K562 (cell line): ENCODE data around the gene NTN4. TPM values are rescaled to one million over a fixed set of nuclear protein-coding genes. Genes with fewer than 3 reads are reported as not detected.

Experiments used
- ATAC-seq: fragments of 200-7000 bp; cut with Tn5 transposase; 3 replicates; pipeline ENCODE4 v1.9.1; 2020; ENCODE audit warnings: moderate library complexity
- BruUV-seq: library from RNA; stranded (reverse); fragments of 400-500 nt; replicated peaks from 2 replicates; lab custom pipeline; 2021; lab: Mats Ljungman, UMichigan
- CTCF ChIA-PET: fragments of 300-600 bp; formaldehyde crosslinking; extraction: SDS; loops from one replicate; lab custom pipeline; 2021; ENCODE audit warnings: low intra/inter-chr PET ratio; lab: Yijun Ruan, JAX
- POLR2A ChIA-PET: fragments of 300-600, 350-650 bp; sonication (Branson Sonifier 250); formaldehyde crosslinking; extraction: SDS; loops from one replicate; lab custom pipeline; 2021; ENCODE audit warnings: antibody characterized with exemption, inconsistent platforms; lab: Yijun Ruan, JAX
- DNase-seq, 4 experiments: peaks; one replicate each; pipeline versions ENCODE4 v3.0.0 to v3.0.0-alpha.2; 2011 to 2018; ENCODE audit warnings: low spot score in 3 of 4, mixed read lengths in 3 of 4; ENCODE audit errors: extremely low read depth in 1 of 4
- FAIRE-seq: peaks from 2 replicates; lab custom pipeline; 2011; peaks lifted over from hg19 to GRCh38; lab: Jason Lieb, UNC
- H2AFZ ChIP-seq: 2 replicates; pipeline ENCODE4 v1.6.0; 2011; ENCODE audit warnings: low read depth, low read length, control low read depth, inconsistent platforms
- H3K27ac ChIP-seq: fragments of 200-600 bp; 3 replicates; pipeline ENCODE4 v1.8.0; 2011; ENCODE audit warnings: low read depth, mild to moderate bottlenecking, control low read depth, inconsistent platforms, low read length, moderate library complexity, mixed read lengths; ENCODE audit errors: extremely low read depth
- H3K27me3 ChIP-seq, 2 experiments: fragments of 300-600 bp in 1 of 2; 2 replicates in 1 of 2; 3 replicates in 1 of 2; pipeline versions ENCODE4 v1.6.0 to v1.8.0; 2011; ENCODE audit warnings: inconsistent platforms in 2 of 2, low read length in 2 of 2, mild to moderate bottlenecking in 1 of 2, mixed read lengths in 1 of 2, moderate library complexity in 1 of 2; ENCODE audit not compliant: control insufficient read depth in 2 of 2, insufficient read depth in 2 of 2
- H3K36me3 ChIP-seq: fragments of 300-600 bp; 3 replicates; pipeline ENCODE4 v1.8.0; 2011; ENCODE audit warnings: mild to moderate bottlenecking, low read length, inconsistent platforms; ENCODE audit not compliant: control insufficient read depth, insufficient read depth
- H3K4me1 ChIP-seq, 2 experiments: fragments of 200-600 bp in 1 of 2; replicated peaks in 1 of 2; 2 replicates in 1 of 2; 3 replicates in 1 of 2; pipeline versions ENCODE4 v1.5.1 to v1.8.0; 2011; ENCODE audit warnings: inconsistent platforms in 2 of 2, low read length in 2 of 2, mild to moderate bottlenecking in 1 of 2, mixed read lengths in 1 of 2, moderate library complexity in 1 of 2; ENCODE audit not compliant: control insufficient read depth in 2 of 2, insufficient read depth in 2 of 2
- H3K4me2 ChIP-seq: 2 replicates; pipeline ENCODE4 v1.6.1; 2011; ENCODE audit warnings: low read length, control low read depth, inconsistent platforms, mixed read lengths; ENCODE audit not compliant: insufficient read depth
- H3K4me3 ChIP-seq: fragments of 200-600 bp; sonication (generic), shearing (Covaris generic); 2 replicates; pipeline ENCODE4 v1.5.1; 2016; ENCODE audit warnings: control low read depth, inconsistent platforms
- H3K79me2 ChIP-seq: fragments of 200-600 bp; 3 replicates; pipeline ENCODE4 v1.8.0; 2011; ENCODE audit warnings: low read length, inconsistent platforms; ENCODE audit not compliant: control insufficient read depth, insufficient read depth
- H3K9ac ChIP-seq, 2 experiments: 2 replicates each; pipeline versions ENCODE4 v1.6.0 to v1.6.1; 2011; ENCODE audit warnings: low read depth in 2 of 2, low read length in 2 of 2, control low read depth in 1 of 2, inconsistent platforms in 1 of 2, mild to moderate bottlenecking in 1 of 2, mixed read lengths in 1 of 2; ENCODE audit not compliant: insufficient read depth in 1 of 2
- H3K9me1 ChIP-seq: one replicate; pipeline ENCODE4 v1.6.0; 2011; ENCODE audit warnings: inconsistent platforms, mild to moderate bottlenecking, low read length, moderate library complexity; ENCODE audit not compliant: control insufficient read depth, insufficient read depth
- H3K9me3 ChIP-seq: replicated peaks from 2 replicates; pipeline ENCODE4 v1.5.1; 2011; ENCODE audit warnings: low read depth, low read length, inconsistent platforms; ENCODE audit not compliant: control insufficient read depth, insufficient read depth
- H4K20me1 ChIP-seq: replicated peaks from 2 replicates; pipeline ENCODE4 v1.6.1; 2011; ENCODE audit warnings: low read length, inconsistent platforms, mixed read lengths; ENCODE audit not compliant: control insufficient read depth, insufficient read depth
- RAD21 ChIP-seq, 2 experiments: fragments of 250-450 bp in 1 of 2; fragments of 450-650 bp in 1 of 2; sonication (Bioruptor Pico) in 1 of 2; formaldehyde crosslinking in 1 of 2; IDR thresholded peaks in 1 of 2; conservative IDR thresholded peaks in 1 of 2; 2 replicates each; pipeline versions ENCODE4 v1.4.0 to v1.8.0; 2020 to 2022; ENCODE audit warnings: mild to moderate bottlenecking in 2 of 2, moderate library complexity in 1 of 2
- WGBS: fragments of 100-300 bp; shearing (Covaris generic); methylation state at CpG from one replicate; pipeline ENCODE4 v1.1.6; 2016; ENCODE audit warnings: low coverage, mixed read lengths; ENCODE audit not compliant: insufficient coverage; ENCODE audit errors: missing lambda C conversion rate; 5-methylcytosine and 5-hydroxymethylcytosine counted together
- in situ Hi-C: fragments of 300-500 bp; cut with MboI; formaldehyde crosslinking; loops from 4 replicates; pipeline ENCODE4 v1.15.0; 2018; ENCODE audit warnings: inconsistent platforms, mixed read lengths
- intact Hi-C: fragments of 100-400 bp; cut with micrococcal nuclease; formaldehyde crosslinking; loops from 2 replicates; pipeline ENCODE4 v1.14.2; 2022
- polyA plus RNA-seq, 8 experiments: library from polyadenylated mRNA; depleted of rRNA in 4 of 8; stranded (reverse) in 5 of 8; unstranded in 3 of 8; fragments of >200 nt; fragmentation: Nextera tagmentation in 2 of 8; fragmentation: Illumina TruSeq in 1 of 8; extraction: Ambion mirVana in 2 of 8; extraction: Trizol in 1 of 8; gene quantifications; 2 replicates each; pipeline versions ENCODE4 v1.2.1 to v1.2.3, GENCODE V29; 2011 to 2014; ENCODE audit warnings: inconsistent platforms in 1 of 8, missing spikeins in 1 of 8
- total RNA-seq, 7 experiments: library from RNA; depleted of rRNA in 6 of 7; stranded (reverse); fragments of >200 nt in 6 of 7; fragmentation: Illumina TruSeq in 2 of 7; extraction: Trizol in 2 of 7; gene quantifications; 2 replicates each; pipeline versions ENCODE4 v1.2.1 to v1.2.3, GENCODE V29; 2011 to 2021; ENCODE audit warnings: low replicate concordance in 1 of 7
- TF ChIP-seq, protein P1 (sequence below): IDR thresholded peaks from 2 replicates; pipeline ENCODE4 v1.6.1; 2012; ENCODE audit warnings: low read depth, low read length, improper control_type of control experiment, borderline replicate concordance
- TF ChIP-seq, protein P2 (sequence below): fragments of 450-650 bp; IDR thresholded peaks from 2 replicates; pipeline ENCODE4 v1.6.1; 2018; ENCODE audit warnings: mild to moderate bottlenecking, low read depth; ENCODE audit not compliant: partially characterized antibody
- TF ChIP-seq, protein P3 (sequence below): fragments of 450-650 bp; formaldehyde crosslinking; IDR thresholded peaks from 2 replicates; pipeline ENCODE4 v1.4.0; 2020; ENCODE audit warnings: mild to moderate bottlenecking, mixed read lengths

The NTN4 gene
- total and polyA plus RNA-seq, 9 of the 15 experiments (the other 6 are each of a cell fraction or from before 2014, with no cell fraction given) = 0.13 TPM; not detected in 8

DNA sequence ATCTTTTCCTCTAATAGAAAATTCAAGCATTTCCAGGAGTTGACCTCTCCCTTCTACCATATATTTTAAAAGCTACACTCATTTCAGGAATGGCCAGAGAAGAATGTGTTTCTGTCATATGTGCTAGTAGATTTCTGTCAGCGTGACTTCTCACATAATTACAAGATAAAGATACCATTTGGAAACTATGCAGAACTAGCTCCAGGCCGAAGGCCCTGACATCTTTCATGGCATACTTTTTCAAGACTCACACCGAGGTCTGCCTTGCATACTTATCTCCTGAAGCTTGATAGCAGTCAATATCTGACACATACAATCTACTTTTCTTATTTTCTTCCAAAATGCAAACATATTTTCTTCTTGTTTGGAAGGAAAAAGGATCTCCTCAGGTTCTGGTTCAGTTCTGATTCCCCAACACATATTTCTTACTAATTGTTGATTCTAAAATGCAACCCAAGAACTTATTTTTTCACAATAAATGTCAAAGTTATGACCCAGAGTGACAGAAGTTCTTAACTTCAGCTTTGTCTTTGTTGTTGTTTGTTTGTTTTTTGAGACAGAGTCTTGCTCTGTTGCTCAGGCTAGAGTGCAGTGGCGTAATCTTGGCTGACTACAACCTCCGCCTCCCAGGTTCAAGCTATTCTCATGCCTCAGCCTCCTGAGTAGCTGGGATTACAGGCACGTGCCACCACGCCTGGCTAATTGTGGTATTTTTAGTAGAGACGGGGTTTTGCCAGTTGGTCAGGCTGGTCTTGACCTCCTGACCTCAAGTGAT lies 99.5 kb downstream of the NTN4 start:
- ChIA-PET CTCF (no interaction called here), POLR2A (interaction anchor here (1.1 kb wide), 1 partner anchor 13 kb away, joined by 3 read pairs; no protein-coding TSS in a partner anchor)
- H3K9me3 ChIP-seq = no peaks in the 10 kb centered on the region
- H3K4me3 ChIP-seq = no peak overlapping the region
- no peaks in the 10 kb centered on the region for H3K9me1 ChIP-seq
- DNase-seq = no peak
- no peaks in the 10 kb centered on the region for H4K20me1 ChIP-seq
- BruUV-seq = no TSS peak
- peaks cover 0 to 5% of the 10 kb centered on the region in 2 experiments; a peak in 1 of 5 replicates for H3K27me3 ChIP-seq
- TF ChIP-seq, protein P1, sequence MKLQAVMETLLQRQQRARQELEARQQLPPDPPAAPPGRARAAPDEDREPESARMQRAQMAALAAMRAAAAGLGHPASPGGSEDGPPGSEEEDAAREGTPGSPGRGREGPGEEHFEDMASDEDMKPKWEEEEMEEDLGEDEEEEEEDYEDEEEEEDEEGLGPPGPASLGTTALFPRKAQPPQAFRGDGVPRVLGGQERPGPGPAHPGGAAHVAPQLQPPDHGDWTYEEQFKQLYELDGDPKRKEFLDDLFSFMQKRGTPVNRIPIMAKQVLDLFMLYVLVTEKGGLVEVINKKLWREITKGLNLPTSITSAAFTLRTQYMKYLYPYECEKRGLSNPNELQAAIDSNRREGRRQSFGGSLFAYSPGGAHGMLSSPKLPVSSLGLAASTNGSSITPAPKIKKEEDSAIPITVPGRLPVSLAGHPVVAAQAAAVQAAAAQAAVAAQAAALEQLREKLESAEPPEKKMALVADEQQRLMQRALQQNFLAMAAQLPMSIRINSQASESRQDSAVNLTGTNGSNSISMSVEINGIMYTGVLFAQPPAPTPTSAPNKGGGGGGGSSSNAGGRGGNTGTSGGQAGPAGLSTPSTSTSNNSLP = no peak
- TF ChIP-seq, protein P2, sequence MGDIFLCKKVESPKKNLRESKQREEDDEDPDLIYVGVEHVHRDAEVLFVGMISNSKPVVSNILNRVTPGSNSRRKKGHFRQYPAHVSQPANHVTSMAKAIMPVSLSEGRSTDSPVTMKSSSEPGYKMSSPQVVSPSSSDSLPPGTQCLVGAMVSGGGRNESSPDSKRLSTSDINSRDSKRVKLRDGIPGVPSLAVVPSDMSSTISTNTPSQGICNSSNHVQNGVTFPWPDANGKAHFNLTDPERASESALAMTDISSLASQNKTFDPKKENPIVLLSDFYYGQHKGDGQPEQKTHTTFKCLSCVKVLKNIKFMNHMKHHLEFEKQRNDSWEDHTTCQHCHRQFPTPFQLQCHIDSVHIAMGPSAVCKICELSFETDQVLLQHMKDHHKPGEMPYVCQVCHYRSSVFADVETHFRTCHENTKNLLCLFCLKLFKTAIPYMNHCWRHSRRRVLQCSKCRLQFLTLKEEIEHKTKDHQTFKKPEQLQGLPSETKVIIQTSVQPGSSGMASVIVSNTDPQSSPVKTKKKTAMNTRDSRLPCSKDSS = no peak
- TF ChIP-seq, protein P3, sequence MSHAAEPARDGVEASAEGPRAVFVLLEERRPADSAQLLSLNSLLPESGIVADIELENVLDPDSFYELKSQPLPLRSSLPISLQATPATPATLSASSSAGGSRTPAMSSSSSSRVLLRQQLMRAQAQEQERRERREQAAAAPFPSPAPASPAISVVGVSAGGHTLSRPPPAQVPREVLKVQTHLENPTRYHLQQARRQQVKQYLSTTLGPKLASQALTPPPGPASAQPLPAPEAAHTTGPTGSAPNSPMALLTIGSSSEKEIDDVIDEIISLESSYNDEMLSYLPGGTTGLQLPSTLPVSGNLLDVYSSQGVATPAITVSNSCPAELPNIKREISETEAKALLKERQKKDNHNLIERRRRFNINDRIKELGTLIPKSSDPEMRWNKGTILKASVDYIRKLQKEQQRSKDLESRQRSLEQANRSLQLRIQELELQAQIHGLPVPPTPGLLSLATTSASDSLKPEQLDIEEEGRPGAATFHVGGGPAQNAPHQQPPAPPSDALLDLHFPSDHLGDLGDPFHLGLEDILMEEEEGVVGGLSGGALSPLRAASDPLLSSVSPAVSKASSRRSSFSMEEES (CRISPR knock-in tag) = no peak
- TF ChIP-seq RAD21 (CRISPR knock-in tag; conservative IDR thresholded peaks at IDR 0.05 in 1 of 2, IDR thresholded peaks at IDR 0.05 in 1 of 2) = no peak
- in situ Hi-C loops = no loop called here
- FAIRE-seq = no peak
- H3K4me2 ChIP-seq = no peak overlapping the region
- H3K79me2 ChIP-seq = no peaks in the 10 kb centered on the region
- no peak overlapping the region for H3K27ac ChIP-seq
- H3K36me3 ChIP-seq = no peaks in the 10 kb centered on the region
- no peak overlapping the region for H2AFZ ChIP-seq
- ATAC-seq = no peak
- WGBS = 0% methylated on average over 8 of the region's 8 CpGs
- intact Hi-C loops = no loop called here
- no peak overlapping the region for H3K9ac ChIP-seq
- no peaks in the 10 kb centered on the region for H3K4me1 ChIP-seq
